ENCODE results near the gene RARG. TPM values are rescaled to one million over a fixed set of nuclear protein-coding genes. Genes with fewer than 3 reads are reported as not detected.

Gene RARG
- total and polyA plus RNA-seq, 2 of the 8 experiments (the other 6 are each of a cell fraction or from before 2014, with no cell fraction given), result 68.6 to 68.9 TPM

GRCh38 chr12:53172352-53172751 is 59.7 kb downstream of the RARG start:
- DNase-seq (ENCODE audit: low read depth in 1 of 2, low spot score in 2 of 2) (no peak), FAIRE-seq (no peak)
- CTCF ChIA-PET (ENCODE audit: partially characterized antibody), result interaction anchor here (0.9 to 6.2 kb wide), 11 partner anchors 12 to 116 kb away, joined by 3 to 80 read pairs (median 4); partner anchors contain the start of gene ESPL1
- no peaks in the 10 kb centered on the region for H3K36me3 ChIP-seq (ENCODE audit: control insufficient read depth in 2 of 4, insufficient read depth in 4 of 4, low read length in 3 of 4)
- H3K79me2 ChIP-seq (ENCODE audit: control insufficient read depth in 1 of 2, insufficient read depth in 2 of 2, low read length in 2 of 2), result no peaks in the 10 kb centered on the region
- no peaks in the 10 kb centered on the region for H3K9me3 ChIP-seq (ENCODE audit: insufficient read depth in 2 of 2, low read depth in 1 of 2, low read length in 1 of 2)
- no peak overlapping the region for H2BK5ac ChIP-seq (ENCODE audit: low read depth, low read length)
- H2BK120ac ChIP-seq (replicated peaks; ENCODE audit: low read depth, low read length), result no peak overlapping the region
- peaks cover 1 to 5% (median 4%) of the 10 kb centered on the region in 4 experiments; a peak in 4 of 7 replicates for H3K4me1 ChIP-seq (replicated peaks in 1 of 4; ENCODE audit: control insufficient read depth in 3 of 4, insufficient read depth in 4 of 4, low read length in 3 of 4)
- no peak overlapping the region for H3K14ac ChIP-seq (ENCODE audit: insufficient read length)
- no peak overlapping the region for H3K9ac ChIP-seq (replicated peaks in 1 of 4; ENCODE audit: extremely low read depth in 1 of 4, low read depth in 3 of 4, low read length in 3 of 4)
- no peak overlapping the region for H4K5ac ChIP-seq (ENCODE audit: insufficient read length, low read depth, low read length)
- no peaks in the 10 kb centered on the region for H3K79me1 ChIP-seq (ENCODE audit: low read depth, low read length)
- H2AFZ ChIP-seq (ENCODE audit: low read length), result no peak overlapping the region
- no peak overlapping the region for H2BK12ac ChIP-seq (ENCODE audit: low read depth, low read length)
- H3K27ac ChIP-seq (ENCODE audit: low read depth, low read length), result no peak overlapping the region
- no peak overlapping the region for H3K4ac ChIP-seq (replicated peaks; ENCODE audit: insufficient read length, low read depth, low read length)
- H3K56ac ChIP-seq (replicated peaks; ENCODE audit: insufficient read length, low read depth, low read length), result no peak overlapping the region
- H4K91ac ChIP-seq (replicated peaks; ENCODE audit: insufficient read length, low read length), result no peak overlapping the region
- no peak overlapping the region for H3K23ac ChIP-seq (ENCODE audit: insufficient read length)
- no peak overlapping the region for H2BK15ac ChIP-seq (ENCODE audit: low read length)
- H3K4me2 ChIP-seq (ENCODE audit: insufficient read depth in 1 of 2, low read depth in 2 of 2, low read length in 2 of 2), result no peak overlapping the region
- H2BK20ac ChIP-seq (ENCODE audit: low read length), result no peak overlapping the region
- H3K4me3 ChIP-seq (ENCODE audit: extremely low read depth in 1 of 4, insufficient read depth in 2 of 4, low read depth in 3 of 4, low read length in 4 of 4), result no peak overlapping the region
- POLR2A ChIA-PET (ENCODE audit: partially characterized antibody), result interaction anchor here (0.6 to 2.5 kb wide), 4 partner anchors 9 to 95 kb away, joined by 3 to 8 read pairs (median 4); partner anchors contain the start of genes CSAD, ESPL1 and ZNF740
- no peak overlapping the region for H2AK5ac ChIP-seq (ENCODE audit: low read depth, low read length)
- no peak overlapping the region for H4K8ac ChIP-seq (ENCODE audit: extremely low read depth, insufficient read depth, low read length)
- peaks cover 4 to 10% of the 10 kb centered on the region in 2 experiments for H4K20me1 ChIP-seq (replicated peaks in 1 of 2; ENCODE audit: control insufficient read depth in 1 of 2, insufficient read depth in 2 of 2, low read length in 2 of 2)
- no peak overlapping the region for H3K18ac ChIP-seq (ENCODE audit: extremely low read depth, low read length)
- H3K27me3 ChIP-seq (replicated peaks in 1 of 4; ENCODE audit: control insufficient read depth in 3 of 4, extremely low read depth in 1 of 4, insufficient read depth in 3 of 4, low read length in 3 of 4), result peaks cover 14 to 56% (median 44%) of the 10 kb centered on the region in 4 experiments
- WGBS, 2 experiments (ENCODE audit: extremely low coverage in 1 of 2, insufficient coverage in 1 of 2, insufficient read length in 1 of 2, insufficient replicate concordance in 2 of 2, low coverage in 1 of 2, low lambda C conversion rate in 2 of 2, missing lambda C conversion rate in 1 of 2), result 90% methylated on average over 11 of the region's 11 CpGs; no CpG with 5 or more reads in 1 of the 2 experiments
- H3K23me2 ChIP-seq (ENCODE audit: low read depth, low read length), result no peaks in the 10 kb centered on the region
- TF ChIP-seq KDM5A (IDR thresholded peaks at IDR 0.05; ENCODE audit: low read length), result no peak
- TF ChIP-seq CTBP2 (IDR thresholded peaks at IDR 0.05; ENCODE audit: borderline replicate concordance, insufficient read depth, insufficient read length, low read length), result no peak
- no peak for TF ChIP-seq MAFK (IDR thresholded peaks at IDR 0.05; ENCODE audit: low read depth, low read length)
- no peak for TF ChIP-seq SIRT6 (IDR thresholded peaks at IDR 0.05; ENCODE audit: low read length)
- no peak for TF ChIP-seq SRF (IDR thresholded peaks at IDR 0.05; ENCODE audit: low read depth, low read length)
- no peak for TF ChIP-seq RAD21 (IDR thresholded peaks at IDR 0.05 in 1 of 2, conservative IDR thresholded peaks at IDR 0.05 in 1 of 2; ENCODE audit: low read depth in 2 of 2, low read length in 2 of 2)
- no peak for TF ChIP-seq FOSL1 (IDR thresholded peaks at IDR 0.05; ENCODE audit: insufficient read depth, low read depth, low read length)
- TF ChIP-seq SIN3A (conservative IDR thresholded peaks at IDR 0.05 in 1 of 2, IDR thresholded peaks at IDR 0.05 in 1 of 2; ENCODE audit: low read depth in 1 of 2, low read length in 2 of 2), result no peak
- TF ChIP-seq SAP30 (IDR thresholded peaks at IDR 0.05; ENCODE audit: insufficient read depth, insufficient replicate concordance, low read length), result no peak
- no peak for TF ChIP-seq EP300 (IDR thresholded peaks at IDR 0.05; ENCODE audit: borderline replicate concordance in 1 of 2, low read depth in 2 of 2, low read length in 2 of 2)
- TF ChIP-seq GABPA (IDR thresholded peaks at IDR 0.05; ENCODE audit: borderline replicate concordance, insufficient read depth, low read length), result no peak
